Thoracic aorta (tissue), 2 donors: ENCODE data around the gene NENF. TPM values are rescaled to one million over a fixed set of nuclear protein-coding genes. Genes with fewer than 3 reads are reported as not detected.

ENCODE experiments used
- ATAC-seq: fragments of 150-250 bp; one replicate; pipeline ENCODE4 v1.8.0; 2017; ENCODE audit warnings: low read depth; ENCODE audit not compliant: insufficient number of reproducible peaks, low FRiP score
- DNase-seq: peaks from one replicate; pipeline ENCODE4 v3.0.0-alpha.2; 2020; ENCODE audit warnings: low spot score
- H3K27ac ChIP-seq, 2 donors: fragments of 200-600 bp; sonication (generic); 1 replicate in 1 of 2; 2 replicates in 1 of 2; pipeline ENCODE4 v1.5.1; 2016; ENCODE audit warnings: mild to moderate bottlenecking in 2 of 2, moderate library complexity in 2 of 2
- H3K27me3 ChIP-seq: fragments of 200-600 bp; sonication (generic); replicated peaks from 2 replicates; pipeline ENCODE4 v1.6.0; 2016; ENCODE audit warnings: mild to moderate bottlenecking; ENCODE audit not compliant: insufficient read depth
- H3K36me3 ChIP-seq: fragments of 200-600 bp; sonication (generic); one replicate; pipeline ENCODE4 v1.5.1; 2016
- H3K4me1 ChIP-seq, 2 donors: fragments of 200-600 bp; sonication (generic); 1 replicate in 1 of 2; 2 replicates in 1 of 2; pipeline versions ENCODE4 v1.5.1 to v1.6.0; 2016; ENCODE audit warnings: low read depth in 2 of 2, mild to moderate bottlenecking in 1 of 2; ENCODE audit not compliant: control insufficient read depth in 1 of 2
- H3K4me3 ChIP-seq: fragments of 200-600 bp; sonication (generic); 2 replicates; pipeline ENCODE4 v1.5.1; 2016; ENCODE audit warnings: mild to moderate bottlenecking
- H3K9me3 ChIP-seq: fragments of 200-600 bp; sonication (generic); 2 replicates; pipeline ENCODE4 v1.5.1; 2016
- total RNA-seq, 2 donors: library from RNA; depleted of rRNA; stranded (reverse); fragments of >200 nt; gene quantifications; one replicate each; pipeline versions ENCODE4 v1.1.0 to v1.2.3, GENCODE V29; 2016
- TF ChIP-seq, protein P1 (sequence below): fragments of 200-600 bp; sonication (generic); IDR thresholded peaks from one replicate; pipeline ENCODE4 v1.5.1; 2019; ENCODE audit warnings: antibody characterized with exemption

Gene NENF
- total RNA-seq, 2 donors from 2014 or later, result 122 to 152 TPM

DNA sequence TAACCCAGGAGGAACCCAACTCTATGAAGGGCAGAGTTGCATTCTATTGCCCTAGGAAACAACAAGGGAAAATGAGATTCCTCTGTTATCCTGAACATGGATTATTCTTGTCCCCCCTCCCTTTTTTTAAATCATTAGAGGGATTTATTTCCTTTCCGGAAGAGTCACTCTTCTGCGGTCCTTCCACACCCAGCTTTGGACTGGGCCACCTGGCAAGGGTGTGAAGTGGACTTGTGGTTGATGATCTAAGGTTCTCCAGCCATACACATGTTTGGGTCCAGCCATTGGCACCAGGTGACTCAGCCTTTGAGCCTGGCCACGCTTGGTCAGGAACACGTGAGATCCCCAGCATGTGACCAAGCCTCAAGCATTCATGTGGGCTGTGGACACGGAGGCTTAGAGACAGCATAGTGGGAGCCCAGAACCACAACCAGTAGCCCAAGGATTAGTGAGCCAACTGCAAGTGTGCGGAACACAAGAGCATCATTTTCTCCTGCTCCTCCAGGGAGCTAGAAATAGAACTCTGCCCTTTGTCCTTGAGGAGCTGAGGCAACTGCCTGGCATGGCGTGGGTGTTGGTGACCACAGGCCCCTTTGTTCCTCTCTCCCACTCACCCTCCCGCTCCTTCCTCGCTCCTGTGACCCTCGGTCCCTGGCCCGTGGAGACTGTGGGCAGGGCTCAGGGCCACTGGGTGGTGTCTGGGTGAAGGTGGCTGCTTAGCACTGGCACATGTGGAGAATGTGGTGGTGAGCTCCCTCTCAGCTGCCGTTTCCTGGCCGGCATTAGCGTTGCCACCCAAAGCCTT is 50.1 kb downstream of the NENF start:
- TF ChIP-seq, protein P1, sequence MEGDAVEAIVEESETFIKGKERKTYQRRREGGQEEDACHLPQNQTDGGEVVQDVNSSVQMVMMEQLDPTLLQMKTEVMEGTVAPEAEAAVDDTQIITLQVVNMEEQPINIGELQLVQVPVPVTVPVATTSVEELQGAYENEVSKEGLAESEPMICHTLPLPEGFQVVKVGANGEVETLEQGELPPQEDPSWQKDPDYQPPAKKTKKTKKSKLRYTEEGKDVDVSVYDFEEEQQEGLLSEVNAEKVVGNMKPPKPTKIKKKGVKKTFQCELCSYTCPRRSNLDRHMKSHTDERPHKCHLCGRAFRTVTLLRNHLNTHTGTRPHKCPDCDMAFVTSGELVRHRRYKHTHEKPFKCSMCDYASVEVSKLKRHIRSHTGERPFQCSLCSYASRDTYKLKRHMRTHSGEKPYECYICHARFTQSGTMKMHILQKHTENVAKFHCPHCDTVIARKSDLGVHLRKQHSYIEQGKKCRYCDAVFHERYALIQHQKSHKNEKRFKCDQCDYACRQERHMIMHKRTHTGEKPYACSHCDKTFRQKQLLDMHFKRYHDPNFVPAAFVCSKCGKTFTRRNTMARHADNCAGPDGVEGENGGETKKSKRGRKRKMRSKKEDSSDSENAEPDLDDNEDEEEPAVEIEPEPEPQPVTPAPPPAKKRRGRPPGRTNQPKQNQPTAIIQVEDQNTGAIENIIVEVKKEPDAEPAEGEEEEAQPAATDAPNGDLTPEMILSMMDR, result no peak
- no peaks in the 10 kb centered on the region for H3K36me3 ChIP-seq
- no peaks in the 10 kb centered on the region for H3K9me3 ChIP-seq
- H3K4me1 ChIP-seq, result peaks cover 11 to 43% of the 10 kb centered on the region in 2 donors
- no peaks in the 10 kb centered on the region for H3K27me3 ChIP-seq
- peak overlapping the region in 1 of 2 donors; percentile 82 for H3K27ac ChIP-seq
- H3K4me3 ChIP-seq, result no peak overlapping the region
- ATAC-seq, result no peak
- no peak for DNase-seq

- peak overlapping the region; percentile 10 to 71 for H3K27ac ChIP-seq
- ATAC-seq (no peak), DNase-seq (no peak)
These were observed 52.2 kb downstream of the NENF start for GRCh38 chr1:212484701-212485570.

GRCh38 chr1:212485571-212485912 is 52.8 kb downstream of the NENF start:
- Histone ChIP-seq H3K4me3 (no peak overlapping the region), H3K27me3 (no peaks in the 10 kb centered on the region), H3K27ac (peak overlapping the region; percentile 10 to 71), H3K9me3 (no peaks in the 10 kb centered on the region), H3K36me3 (no peaks in the 10 kb centered on the region), H3K4me1 (peaks cover 16 to 59% of the 10 kb centered on the region in 2 donors)
- DNase-seq (no peak), ATAC-seq (no peak)
- TF ChIP-seq, protein P1, result no peak

More at GRCh38 chr1:212484701-212485570, 52.2 kb downstream of the NENF start:
- no peaks in the 10 kb centered on the region for H3K9me3 ChIP-seq
- peaks cover 16 to 60% of the 10 kb centered on the region in 2 donors for H3K4me1 ChIP-seq
- TF ChIP-seq, protein P1, result no peak
- H3K36me3 ChIP-seq, result no peaks in the 10 kb centered on the region
- H3K27me3 ChIP-seq, result no peaks in the 10 kb centered on the region
- no peak overlapping the region for H3K4me3 ChIP-seq

DNA sequence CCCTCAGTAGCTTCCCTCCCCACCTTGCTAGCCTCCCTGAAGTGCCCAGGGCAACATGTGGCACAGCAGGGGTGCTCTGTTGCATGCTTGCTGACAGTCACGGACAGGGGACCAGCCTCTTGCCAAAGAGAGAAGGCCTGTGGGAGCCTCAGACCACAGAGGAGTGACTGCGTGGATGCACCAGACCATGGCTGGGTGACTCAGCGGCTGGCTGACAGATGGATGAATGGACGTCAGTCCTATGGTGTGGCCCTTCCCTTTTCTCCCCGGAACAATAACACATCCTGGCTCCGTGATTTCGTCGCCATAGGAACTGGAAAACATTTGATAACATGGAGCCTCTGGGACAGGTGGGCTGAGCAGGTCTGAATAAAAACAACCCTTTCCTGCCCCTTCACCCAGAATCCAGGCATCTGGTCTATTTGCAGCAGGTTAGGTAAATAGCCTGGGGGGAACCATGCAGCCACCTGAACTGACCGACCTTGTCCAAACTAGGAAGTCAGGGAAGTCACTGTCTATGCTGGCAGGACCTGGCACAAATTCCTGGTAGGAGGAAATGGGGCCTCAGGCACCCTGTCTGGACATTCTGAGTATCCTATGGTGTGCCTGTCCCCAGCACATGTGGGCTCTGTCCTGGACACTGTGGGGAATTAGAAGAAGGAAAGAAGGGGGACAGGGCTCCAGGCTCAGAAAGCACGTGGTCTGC is 53.3 kb downstream of the NENF start:
- ATAC-seq (peak; percentile 52), DNase-seq (peak; percentile 79)
- Histone ChIP-seq H3K4me1 (peaks cover 16 to 54% of the 10 kb centered on the region in 2 donors), H3K4me3 (no peak overlapping the region), H3K27me3 (no peaks in the 10 kb centered on the region), H3K9me3 (no peaks in the 10 kb centered on the region), H3K27ac (peak overlapping the region; percentile 56 to 71), H3K36me3 (no peaks in the 10 kb centered on the region)
- TF ChIP-seq, protein P1, result no peak
